Measurements from ENCODE around the gene GSTK1. TPM values are rescaled to one million over a fixed set of nuclear protein-coding genes. Genes with fewer than 3 reads are reported as not detected.

Gene GSTK1
- total and polyA plus RNA-seq, 2 experiments from 2014 or later = 224 to 243 TPM

DNA sequence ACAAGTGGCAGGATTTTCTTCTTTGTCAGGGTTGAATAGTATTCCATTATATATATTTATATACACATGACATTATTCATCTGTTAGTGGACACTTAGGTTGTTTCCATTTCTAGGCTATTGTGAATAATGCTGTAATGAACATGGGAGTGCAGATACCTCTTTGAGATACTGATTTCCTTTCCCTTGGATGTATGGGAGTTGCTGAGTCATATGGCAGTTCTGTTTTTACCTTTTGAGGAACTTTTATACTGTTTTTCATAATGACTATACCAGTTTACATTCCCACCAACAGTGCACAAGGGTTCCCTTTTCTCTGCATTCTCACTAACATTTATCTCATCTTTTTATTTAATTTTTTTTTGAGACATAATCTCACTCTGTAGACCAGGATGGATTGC is 50.9 kb downstream of the GSTK1 start:
- Histone ChIP-seq H2AFZ (no peak overlapping the region), H3K4me2 (no peak overlapping the region), H3K36me3 (replicated peaks; ENCODE audit: insufficient read depth, low read depth) (no peaks in the 10 kb centered on the region), H3K27ac (no peak overlapping the region), H3K27me3 (no peaks in the 10 kb centered on the region), H3K4me3 (no peak overlapping the region), H3K79me2 (no peaks in the 10 kb centered on the region), H3K4me1 (ENCODE audit: insufficient read depth) (no peaks in the 10 kb centered on the region), H3K9me2 (replicated peaks; ENCODE audit: insufficient read depth) (no peaks in the 10 kb centered on the region), H4K20me1 (ENCODE audit: insufficient read depth, poor library complexity, severe bottlenecking) (no peaks in the 10 kb centered on the region), H3K9me3 (ENCODE audit: low read depth) (no peaks in the 10 kb centered on the region)
- DNase-seq (ENCODE audit: low spot score) = no peak
- TF ChIP-seq EZH2 (IDR thresholded peaks at IDR 0.05; ENCODE audit: borderline replicate concordance) (no peak), EZH2phosphoT487 (IDR thresholded peaks at IDR 0.05; ENCODE audit: low read depth, severe bottlenecking, unreplicated experiment) (no peak)
- TF ChIP-seq, protein P1, sequence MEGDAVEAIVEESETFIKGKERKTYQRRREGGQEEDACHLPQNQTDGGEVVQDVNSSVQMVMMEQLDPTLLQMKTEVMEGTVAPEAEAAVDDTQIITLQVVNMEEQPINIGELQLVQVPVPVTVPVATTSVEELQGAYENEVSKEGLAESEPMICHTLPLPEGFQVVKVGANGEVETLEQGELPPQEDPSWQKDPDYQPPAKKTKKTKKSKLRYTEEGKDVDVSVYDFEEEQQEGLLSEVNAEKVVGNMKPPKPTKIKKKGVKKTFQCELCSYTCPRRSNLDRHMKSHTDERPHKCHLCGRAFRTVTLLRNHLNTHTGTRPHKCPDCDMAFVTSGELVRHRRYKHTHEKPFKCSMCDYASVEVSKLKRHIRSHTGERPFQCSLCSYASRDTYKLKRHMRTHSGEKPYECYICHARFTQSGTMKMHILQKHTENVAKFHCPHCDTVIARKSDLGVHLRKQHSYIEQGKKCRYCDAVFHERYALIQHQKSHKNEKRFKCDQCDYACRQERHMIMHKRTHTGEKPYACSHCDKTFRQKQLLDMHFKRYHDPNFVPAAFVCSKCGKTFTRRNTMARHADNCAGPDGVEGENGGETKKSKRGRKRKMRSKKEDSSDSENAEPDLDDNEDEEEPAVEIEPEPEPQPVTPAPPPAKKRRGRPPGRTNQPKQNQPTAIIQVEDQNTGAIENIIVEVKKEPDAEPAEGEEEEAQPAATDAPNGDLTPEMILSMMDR (IDR thresholded peaks at IDR 0.05; ENCODE audit: poor library complexity) = no peak

GRCh38 chr7:143315776-143316175 is 52.5 kb downstream of the GSTK1 start, which contains the start of gene CLCN1:
CLCN1 (plus strand) TSS chr7:143316111; CDS start chr7:143316213, 102 bp downstream.
- H3K27ac ChIP-seq = no peak within 1 kb of the TSS
- no peak within 1 kb of the TSS for H2AFZ ChIP-seq
- no peak within 1 kb of the TSS for H3K4me3 ChIP-seq
- no peaks in the 10 kb centered on the region for H3K27me3 ChIP-seq
- 92% methylated on average over 5 of the region's 5 CpGs for WGBS (ENCODE audit: low lambda C conversion rate, missing lambda C conversion rate)
- TF ChIP-seq, protein P1 (IDR thresholded peaks at IDR 0.05; ENCODE audit: poor library complexity) = no peak
- TF ChIP-seq EZH2 (IDR thresholded peaks at IDR 0.05; ENCODE audit: borderline replicate concordance) (no peak), EZH2phosphoT487 (IDR thresholded peaks at IDR 0.05; ENCODE audit: low read depth, severe bottlenecking, unreplicated experiment) (no peak)
- H3K9me2 ChIP-seq (replicated peaks; ENCODE audit: insufficient read depth) = no peaks in the 10 kb centered on the region
- DNase-seq (ENCODE audit: low spot score) = no peak
- no peaks in the 10 kb centered on the region for H4K20me1 ChIP-seq (ENCODE audit: insufficient read depth, poor library complexity, severe bottlenecking)
- H3K9me3 ChIP-seq (ENCODE audit: low read depth) = no peaks in the 10 kb centered on the region
- H3K79me2 ChIP-seq = no peaks in the 10 kb centered on the region
- no peak within 1 kb of the TSS for H3K4me2 ChIP-seq
- no peaks in the 10 kb centered on the region for H3K36me3 ChIP-seq (replicated peaks; ENCODE audit: insufficient read depth, low read depth)
- no peaks in the 10 kb centered on the region for H3K4me1 ChIP-seq (ENCODE audit: insufficient read depth)

- no peaks in the 10 kb centered on the region for H3K79me2 ChIP-seq
- no peak overlapping the region for H3K4me3 ChIP-seq
- no peaks in the 10 kb centered on the region for H3K9me3 ChIP-seq (ENCODE audit: low read depth)
- DNase-seq (ENCODE audit: low spot score) = no peak
- no peaks in the 10 kb centered on the region for H3K9me2 ChIP-seq (replicated peaks; ENCODE audit: insufficient read depth)
- H3K27ac ChIP-seq = no peak overlapping the region
- H3K4me1 ChIP-seq (ENCODE audit: insufficient read depth) = no peaks in the 10 kb centered on the region
- no peak overlapping the region for H2AFZ ChIP-seq
- no peaks in the 10 kb centered on the region for H3K27me3 ChIP-seq
- WGBS (ENCODE audit: low lambda C conversion rate, missing lambda C conversion rate) = 86% methylated on average over 4 of the region's 4 CpGs
- TF ChIP-seq EZH2 (IDR thresholded peaks at IDR 0.05; ENCODE audit: borderline replicate concordance) (no peak), EZH2phosphoT487 (IDR thresholded peaks at IDR 0.05; ENCODE audit: low read depth, severe bottlenecking, unreplicated experiment) (no peak)
- TF ChIP-seq, protein P1 (IDR thresholded peaks at IDR 0.05; ENCODE audit: poor library complexity) = no peak
- H3K4me2 ChIP-seq = no peak overlapping the region
- no peaks in the 10 kb centered on the region for H3K36me3 ChIP-seq (replicated peaks; ENCODE audit: insufficient read depth, low read depth)
- no peaks in the 10 kb centered on the region for H4K20me1 ChIP-seq (ENCODE audit: insufficient read depth, poor library complexity, severe bottlenecking)
Observed at GRCh38 chr7:143316492-143316891, 53.3 kb downstream of the GSTK1 start.

DNA sequence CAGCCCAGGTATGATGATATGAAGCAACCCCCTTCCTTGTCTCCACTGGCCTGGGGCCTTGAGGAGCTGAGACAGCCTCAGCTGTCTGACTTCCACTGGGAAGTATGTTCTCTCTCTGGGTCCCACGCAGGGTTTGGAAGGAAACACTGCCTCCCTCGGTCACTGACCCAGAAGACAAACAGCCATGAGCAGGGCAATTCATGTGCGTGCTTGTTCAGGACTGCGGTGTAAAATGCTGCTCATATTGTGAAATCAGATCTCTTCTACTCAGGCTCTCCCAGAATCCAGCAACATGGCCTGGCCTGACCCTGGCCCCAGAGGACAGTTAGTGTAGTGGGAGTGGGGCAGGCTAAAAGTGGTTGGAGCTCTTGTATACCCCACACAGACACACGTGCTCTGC is 55.4 kb downstream of the GSTK1 start:
- Histone ChIP-seq H3K9me2 (replicated peaks; ENCODE audit: insufficient read depth) (no peaks in the 10 kb centered on the region), H3K27me3 (no peaks in the 10 kb centered on the region), H3K4me3 (no peak overlapping the region), H3K4me1 (ENCODE audit: insufficient read depth) (peaks cover 11% of the 10 kb centered on the region), H3K36me3 (replicated peaks; ENCODE audit: insufficient read depth, low read depth) (no peaks in the 10 kb centered on the region), H4K20me1 (ENCODE audit: insufficient read depth, poor library complexity, severe bottlenecking) (no peaks in the 10 kb centered on the region), H2AFZ (no peak overlapping the region), H3K9me3 (ENCODE audit: low read depth) (no peaks in the 10 kb centered on the region), H3K4me2 (no peak overlapping the region), H3K27ac (peak overlapping the region; percentile 46), H3K79me2 (no peaks in the 10 kb centered on the region)
- no peak for TF ChIP-seq EZH2phosphoT487 (IDR thresholded peaks at IDR 0.05; ENCODE audit: low read depth, severe bottlenecking, unreplicated experiment)
- TF ChIP-seq EZH2 (IDR thresholded peaks at IDR 0.05; ENCODE audit: borderline replicate concordance) = no peak
- TF ChIP-seq, protein P1 (IDR thresholded peaks at IDR 0.05; ENCODE audit: poor library complexity) = no peak
- WGBS (ENCODE audit: low lambda C conversion rate, missing lambda C conversion rate) = 62% methylated on average over 5 of the region's 5 CpGs
- peak; percentile 58 for DNase-seq (ENCODE audit: low spot score)

Data from hepatocyte (in vitro differentiated cells).